Stimulated activated CD4-positive, alpha-beta T cell treated with anti-CD3 and anti-CD28 coated beads, TNF-alpha, amount 100 ng/mL, for 48 hours (primary cell): ENCODE data around the gene FAR2.
"Not testable (repeated sequence)": the region's sequence is repeated elsewhere in the genome, so short reads cannot be mapped to it uniquely, and the experiment has no call there.

Source experiments
- DNase-seq, 3 donors: peaks; one replicate each; pipeline ENCODE4 v3.0.0-alpha.2; 2020; ENCODE audit warnings: low read depth in 3 of 3

Gene FAR2

DNA sequence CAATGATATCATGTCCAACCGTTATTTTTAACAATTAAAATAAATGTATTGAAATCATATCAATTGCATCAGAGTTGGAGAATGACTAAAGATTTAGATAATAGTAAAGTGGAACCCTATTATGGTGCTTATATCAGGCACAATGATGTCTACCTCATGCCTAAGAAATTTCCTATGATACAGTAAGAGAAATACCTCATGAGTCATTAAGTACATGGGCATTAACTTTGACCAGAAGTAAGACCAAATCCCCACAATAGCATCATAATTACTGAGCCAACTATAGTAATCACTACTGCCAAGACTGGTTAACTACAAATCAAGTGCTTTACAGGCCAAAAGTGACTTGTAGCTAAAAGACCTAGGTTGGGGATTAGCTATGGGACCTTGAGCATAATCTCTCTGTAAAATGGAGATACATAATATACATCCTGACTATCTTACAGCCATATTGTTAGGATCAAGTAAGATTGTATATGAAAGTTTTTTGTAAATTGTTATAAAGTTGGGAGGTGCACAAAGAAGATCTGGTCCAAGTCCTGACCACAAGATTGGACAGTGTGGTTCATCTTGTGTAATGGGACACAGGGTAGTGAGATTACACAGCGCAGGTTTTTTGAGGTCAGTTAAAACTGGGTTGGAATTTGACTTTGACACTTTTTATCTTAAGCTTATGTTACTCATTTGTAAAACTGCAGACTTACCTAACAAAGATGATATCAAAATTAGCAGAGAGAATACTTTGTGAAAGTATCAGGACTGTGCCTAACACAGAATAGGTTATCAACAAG lies 171.4 kb downstream of the FAR2 start:
- no peak for DNase-seq

DNA sequence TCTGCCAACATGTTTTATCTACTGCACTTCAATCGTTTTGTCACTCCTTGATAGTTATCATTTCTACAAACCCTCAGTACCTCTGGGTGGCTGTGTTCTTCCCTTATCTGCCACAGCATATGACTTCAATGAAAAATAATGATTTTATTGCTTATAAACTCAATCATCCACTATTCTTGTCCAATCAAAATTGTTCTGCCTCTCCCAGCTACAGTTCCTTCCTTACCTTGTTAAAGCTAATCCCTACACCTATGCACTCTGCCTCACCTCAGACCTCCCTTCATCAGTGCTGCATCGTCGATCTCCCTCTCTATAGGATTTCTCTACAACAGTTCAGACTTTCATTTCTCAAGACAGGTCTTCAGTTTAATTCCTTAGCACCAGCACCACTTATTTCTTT lies 173.1 kb downstream of the FAR2 start:
- DNase-seq: no peak

DNA sequence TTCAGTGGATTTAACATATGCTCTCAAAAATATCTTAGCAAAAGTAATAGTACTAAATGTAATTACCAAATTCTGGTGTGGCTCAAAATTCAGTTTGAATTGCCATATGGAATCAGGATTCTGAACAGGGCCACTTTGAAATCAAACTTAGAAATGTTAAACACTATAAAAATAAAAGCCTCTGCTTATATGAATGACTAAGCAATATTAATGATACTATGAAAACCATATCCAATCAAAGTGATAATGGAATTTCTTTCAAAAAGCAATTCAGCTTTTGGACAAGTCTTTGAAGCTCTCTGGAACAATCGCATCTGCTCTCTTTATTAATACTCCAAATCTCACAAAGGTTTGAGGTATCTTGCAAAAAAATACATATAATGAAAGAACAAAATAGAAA lies 180.3 kb downstream of the FAR2 start:
- no peak for DNase-seq

DNA sequence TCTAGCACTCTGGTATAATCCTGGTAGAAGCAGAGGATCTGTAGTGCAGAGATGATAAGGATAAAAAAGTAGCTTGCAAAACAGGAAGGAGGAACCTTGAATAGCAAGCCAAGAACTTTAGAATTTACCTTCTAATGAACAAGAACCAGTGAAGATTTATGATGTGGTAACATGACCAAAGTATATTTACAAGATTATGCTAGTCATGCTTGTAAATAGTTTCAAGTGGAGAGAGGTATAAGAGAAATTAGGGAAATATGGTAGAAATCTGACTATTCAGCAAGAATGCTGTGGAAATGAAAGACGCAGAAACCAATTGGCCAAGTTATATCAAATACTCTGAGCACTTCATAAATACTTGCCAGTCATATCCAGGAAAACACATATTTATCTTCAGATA lies 184.1 kb downstream of the FAR2 start:
- DNase-seq: no peak

DNA sequence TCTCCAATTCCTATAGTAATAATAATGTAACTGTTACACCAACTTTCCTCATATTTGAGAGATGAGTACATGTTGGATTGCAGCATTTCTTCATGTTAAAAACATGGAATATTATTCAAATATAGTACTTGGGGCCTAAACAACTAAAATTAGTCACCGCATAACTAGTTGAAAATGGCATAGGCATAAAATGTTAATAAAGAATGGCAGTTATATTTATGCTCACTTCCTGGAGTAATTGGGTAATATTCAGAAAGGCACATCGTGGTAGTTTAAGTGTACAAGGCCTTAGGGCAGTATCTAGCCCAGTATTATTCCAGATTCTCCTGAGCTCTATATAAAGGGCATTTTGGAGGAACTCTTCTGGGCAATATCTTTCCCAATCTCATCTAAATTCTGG lies 185.9 kb downstream of the FAR2 start:
- no peak for DNase-seq

DNA sequence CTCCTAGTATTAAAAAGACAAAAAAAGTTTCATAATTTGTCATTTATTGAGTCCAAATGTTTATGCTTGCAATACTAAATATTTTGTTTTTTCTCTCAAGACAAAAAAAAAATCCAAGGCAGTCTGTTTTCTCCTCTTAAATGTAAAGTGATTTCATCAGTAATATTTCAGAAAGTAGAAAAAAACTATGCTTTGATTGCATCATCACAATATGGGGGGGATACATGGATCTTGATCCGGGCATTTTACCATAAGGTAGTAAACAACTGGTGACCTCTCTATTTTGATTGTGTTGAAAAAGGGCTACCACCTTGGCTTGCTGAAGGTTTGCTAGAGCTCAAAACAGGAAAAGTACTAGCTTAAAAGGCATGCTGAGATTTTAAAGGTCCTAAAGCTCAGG lies 188.2 kb downstream of the FAR2 start:
- DNase-seq: no peak

DNA sequence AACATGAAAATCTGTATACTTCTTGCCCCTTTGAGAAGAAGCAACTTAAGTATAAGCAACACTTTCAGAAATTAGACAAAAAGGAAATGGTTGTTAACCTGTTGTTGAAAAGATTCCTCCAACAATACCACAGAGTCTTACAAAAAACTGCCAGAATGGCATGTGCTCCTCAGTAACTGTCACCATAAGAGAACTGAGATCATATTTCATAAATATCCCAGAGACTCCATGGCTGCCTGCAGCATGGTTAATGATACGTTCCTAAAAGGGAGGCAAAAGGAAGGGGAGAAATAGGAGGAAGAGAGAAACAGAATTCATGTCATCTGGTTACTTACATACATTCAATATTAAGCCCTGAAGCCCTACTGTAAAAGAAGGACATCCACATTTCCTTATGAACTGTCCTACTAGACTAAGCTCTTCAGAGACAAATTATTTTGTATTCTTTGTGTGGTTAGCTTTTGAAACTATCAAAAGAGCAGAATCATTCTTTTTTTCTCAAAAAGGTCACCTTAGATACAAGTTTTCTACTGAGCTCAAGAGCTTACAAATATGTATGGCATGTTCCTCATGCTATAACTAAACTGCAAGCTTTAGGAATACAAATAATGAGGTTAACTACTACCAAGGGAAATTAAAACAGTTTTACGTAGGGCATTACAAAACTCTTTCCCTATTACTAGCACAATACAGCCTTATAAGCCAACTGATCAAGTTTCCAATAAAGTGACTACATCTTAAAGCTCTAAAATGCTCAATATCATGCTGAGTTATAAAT lies 194.1 kb downstream of the FAR2 start:
- DNase-seq: no peak

DNA sequence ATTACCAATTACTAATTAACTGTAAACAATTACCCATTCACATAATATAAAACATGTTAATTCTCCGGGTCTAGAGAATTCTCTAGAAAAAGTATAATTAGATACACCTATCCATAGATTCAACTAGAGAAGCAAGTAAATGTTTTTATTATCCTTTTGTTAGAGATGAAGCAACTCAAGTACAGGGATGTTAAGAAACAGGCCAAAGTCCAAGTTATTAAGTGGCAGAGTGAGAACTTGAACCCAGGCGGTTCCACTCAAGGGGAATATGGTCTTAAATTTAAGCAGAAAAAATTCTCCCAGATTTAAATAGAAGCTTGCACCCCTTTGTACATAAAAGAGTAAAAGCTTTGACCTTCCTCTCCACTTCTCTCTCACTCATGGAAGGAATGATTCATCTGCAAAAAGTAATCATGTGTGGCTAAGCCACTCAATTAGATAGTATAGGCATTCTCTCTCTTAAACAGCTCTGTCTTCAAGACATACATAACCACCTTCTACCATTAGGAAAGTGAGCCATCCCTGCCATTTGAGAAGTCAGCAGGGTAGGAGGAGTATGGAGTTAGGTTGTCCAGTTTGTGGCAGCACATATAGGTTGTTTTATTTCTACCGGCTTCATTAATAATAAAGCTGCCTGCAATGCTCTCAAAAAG lies 197.8 kb downstream of the FAR2 start:
- no peak for DNase-seq

DNA sequence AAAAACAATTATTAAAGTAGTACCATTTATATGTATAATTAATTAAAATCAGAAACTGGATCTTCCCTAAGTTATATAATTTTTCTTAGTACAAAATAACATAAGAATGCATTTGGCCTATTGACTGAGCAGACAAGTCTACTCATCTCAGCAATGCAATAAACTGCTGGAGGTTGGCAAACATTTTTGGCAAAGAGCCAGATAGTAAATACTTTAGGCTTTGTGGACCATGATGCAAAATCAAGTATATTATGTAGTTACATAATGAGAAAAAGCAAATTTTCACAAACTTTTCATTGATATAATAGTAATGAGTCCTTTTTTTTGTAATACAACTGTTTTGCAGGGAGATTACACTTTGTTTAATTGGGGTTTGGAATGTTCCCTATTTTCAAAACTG lies 201.0 kb downstream of the FAR2 start:
- DNase-seq: no peak

DNA sequence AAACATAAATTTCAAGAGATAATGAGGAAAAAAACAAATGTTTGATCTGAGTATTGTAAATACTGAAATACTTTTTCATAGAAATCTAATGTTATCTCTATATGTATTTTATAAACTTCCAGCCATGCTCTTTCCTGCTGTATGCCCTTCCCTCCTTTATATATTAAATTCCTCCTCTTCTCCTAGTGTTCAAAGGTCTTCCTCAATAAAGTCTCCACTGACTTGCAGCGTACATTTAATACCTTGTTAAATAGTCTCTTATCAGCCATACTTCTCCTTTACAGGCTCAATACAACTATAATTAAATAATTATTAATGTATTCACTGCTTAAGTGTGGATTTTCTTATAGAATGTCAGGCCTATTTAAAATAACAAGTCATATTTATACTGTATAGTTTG lies 205.9 kb downstream of the FAR2 start:
- DNase-seq: no peak

DNA sequence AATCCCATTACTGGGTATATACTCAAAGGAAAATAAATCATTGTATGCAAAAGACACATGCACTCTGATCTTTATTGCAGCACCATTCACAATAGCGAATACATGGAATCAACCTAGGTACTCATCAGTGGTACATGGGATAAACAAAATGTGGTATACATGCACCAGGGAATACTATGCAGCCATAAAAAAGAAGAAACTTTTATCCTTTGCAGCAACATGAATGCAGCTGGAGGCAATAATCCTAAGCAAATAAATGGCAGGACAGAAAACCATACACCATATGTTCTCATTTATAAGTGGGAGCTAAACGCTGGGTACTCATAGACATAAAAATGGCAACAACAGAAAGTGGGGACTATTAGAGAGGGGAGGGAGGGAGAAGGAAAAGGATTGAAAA lies 216.0 kb downstream of the FAR2 start:
- DNase-seq: no peak

DNA sequence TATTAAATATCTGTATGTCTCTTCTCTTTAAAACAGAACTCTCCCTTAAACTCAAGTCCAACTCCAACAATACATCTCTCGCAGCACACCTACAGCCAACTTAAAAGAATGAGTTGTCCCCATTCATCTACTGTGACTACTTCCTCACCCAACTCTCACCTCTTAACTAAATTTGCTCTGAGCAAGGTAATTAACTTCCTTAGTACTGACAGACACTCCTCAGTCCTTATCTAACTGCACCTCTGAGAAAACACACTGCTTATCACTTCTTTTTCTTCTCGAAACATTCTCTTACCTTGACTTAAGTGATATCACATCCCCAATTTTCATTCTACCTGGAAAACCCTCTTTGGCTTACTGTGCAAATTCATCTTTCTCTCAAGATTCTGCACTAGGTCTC lies 224.9 kb downstream of the FAR2 start:
- DNase-seq: no peak

DNA sequence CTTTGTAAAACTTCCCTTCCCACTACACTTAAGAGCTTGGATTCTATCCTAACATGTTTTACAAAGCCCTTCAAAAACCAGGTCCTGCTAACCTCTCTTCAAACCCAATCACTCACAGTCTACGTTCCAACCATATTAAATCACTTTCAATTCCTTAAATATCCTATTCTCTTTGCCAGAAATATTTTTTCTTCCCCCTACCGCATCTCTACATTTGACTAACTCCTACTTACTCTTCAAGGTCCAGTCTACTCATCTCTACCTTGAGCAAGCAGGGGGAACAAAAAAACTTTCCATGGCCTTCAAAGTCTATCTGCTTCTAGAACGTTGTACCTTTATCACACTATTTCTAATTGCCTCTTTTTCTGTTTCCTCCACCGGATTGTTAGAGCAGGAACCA lies 225.8 kb downstream of the FAR2 start:
- no peak for DNase-seq

DNA sequence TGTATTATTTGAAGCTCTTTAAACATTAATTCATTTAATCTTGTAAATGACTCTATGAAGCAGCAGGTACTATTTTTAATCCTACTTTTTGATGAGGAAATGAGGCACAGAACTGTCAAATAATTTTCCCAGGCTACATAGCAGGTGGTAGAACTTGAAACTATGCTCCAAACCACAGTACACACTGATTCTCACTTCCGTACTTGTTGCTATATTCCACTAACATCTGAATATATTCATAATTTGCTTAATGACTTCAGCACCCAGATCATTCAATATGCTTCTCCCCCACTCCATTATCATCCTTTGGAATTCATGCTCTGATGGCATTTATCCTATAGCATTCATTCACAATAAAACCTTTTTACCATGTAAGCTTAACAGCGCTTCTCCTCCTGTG lies 227.0 kb downstream of the FAR2 start:
- DNase-seq: no peak

DNA sequence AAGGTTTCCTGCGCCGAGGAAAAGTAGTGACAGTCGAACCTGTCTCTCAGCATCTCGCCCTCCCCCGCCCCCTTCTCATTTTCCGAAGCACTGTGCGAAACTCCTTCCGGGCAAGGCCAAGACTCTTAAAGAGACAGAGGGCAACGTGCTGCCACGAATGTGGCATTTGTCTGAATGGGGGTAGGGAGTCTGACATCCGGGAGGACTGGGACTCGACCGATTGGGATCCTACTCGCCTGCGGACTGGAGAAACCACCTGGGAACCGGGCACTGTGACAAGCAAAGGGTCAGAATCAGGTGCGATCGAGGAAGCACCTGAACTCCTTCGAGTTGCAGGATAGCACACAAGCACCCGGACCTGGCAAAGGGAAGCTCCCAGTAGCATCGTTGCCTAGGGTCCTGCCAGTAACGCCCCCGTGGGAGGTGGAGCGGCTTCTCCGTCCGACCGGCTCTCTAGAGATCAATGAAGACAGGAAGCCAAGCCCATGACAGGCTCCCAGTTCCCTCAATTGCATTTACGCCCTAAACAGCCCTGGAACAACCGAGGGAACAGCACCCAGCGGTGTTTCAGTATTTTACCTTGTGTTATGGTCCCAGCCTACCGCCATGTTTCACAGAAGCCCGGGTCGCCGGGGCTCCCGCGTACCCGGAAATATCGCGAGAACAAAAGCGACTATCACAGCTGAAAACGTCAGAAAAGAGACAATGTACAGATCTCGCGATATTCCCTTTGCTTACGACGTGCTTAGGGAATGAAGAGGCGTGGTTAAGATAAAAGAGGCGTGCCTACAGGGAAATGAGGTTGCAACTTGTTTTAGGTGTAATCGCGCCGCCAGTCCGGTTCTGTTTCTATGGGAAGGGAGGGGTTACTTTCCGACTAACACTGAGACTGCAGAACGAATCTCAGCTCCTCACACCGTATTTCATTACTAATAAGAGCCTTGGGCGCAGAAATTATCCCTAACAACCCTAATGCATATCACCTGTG lies 231.8 kb downstream of the FAR2 start, which contains the start of gene ERGIC2:
Gene ERGIC2 (minus strand): TSS at position 637 of the 988 bp plus-strand sequence. CDS start 9,539 bp downstream, outside the sequence.
- DNase-seq: peak; percentile 75 to 89 (median 81)

DNA sequence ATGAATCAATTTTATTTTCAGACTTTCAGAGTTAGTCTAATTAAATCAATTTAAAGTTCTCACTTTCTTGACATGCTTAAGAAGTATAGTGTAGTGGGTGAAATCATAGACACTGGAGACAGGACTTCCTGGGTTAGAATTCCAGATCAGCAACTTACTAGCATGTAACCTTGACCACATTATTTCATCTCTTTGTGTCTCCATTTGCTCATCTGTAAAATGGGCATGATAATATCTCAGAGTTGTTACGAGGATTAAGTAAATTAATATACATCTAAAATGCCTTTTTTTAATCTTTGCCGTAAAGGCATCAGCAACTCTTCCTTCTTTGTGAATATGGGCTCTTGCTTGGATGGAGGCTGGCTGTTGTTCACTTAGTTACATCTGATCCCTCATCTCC lies 233.2 kb downstream of the FAR2 start:
- DNase-seq: no peak

DNA sequence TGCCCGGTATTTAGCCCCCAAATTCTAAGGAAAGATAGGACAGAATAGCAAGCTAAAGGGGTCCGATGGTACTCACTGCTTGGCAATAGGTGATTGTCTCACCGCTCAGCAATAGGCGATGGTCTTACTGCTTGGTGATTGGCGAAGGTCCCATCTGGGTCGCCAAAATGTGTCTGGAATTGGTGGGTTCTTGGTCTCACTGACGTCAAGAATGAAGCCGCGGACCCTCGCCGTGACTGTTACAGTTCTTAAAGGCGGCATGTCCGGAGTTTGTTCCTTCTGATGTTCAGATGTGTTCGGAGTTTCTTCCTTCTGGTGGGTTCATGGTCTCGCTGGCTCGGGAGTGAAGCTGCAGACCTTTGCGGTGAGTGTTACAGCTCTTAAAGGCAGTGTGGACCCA lies 236.1 kb downstream of the FAR2 start:
- DNase-seq: not testable (repeated sequence)
